T-helper 1 cell treated with Interleukin-12 subunit alpha and Interleukin-12 subunit beta and Interleukin-4 antibody, amounts not matched to agents 30 ng/mL and 1 ng/mL, for 36 hours (primary cell): Measurements from ENCODE around the gene EIF2B1. TPM values are rescaled to one million over a fixed set of nuclear protein-coding genes. Genes with fewer than 3 reads are reported as not detected.

Experiments
- intact Hi-C: fragments of 100-400 bp; cut with micrococcal nuclease; formaldehyde crosslinking; loops from one replicate; pipeline ENCODE4 v1.15.1; 2024
- total RNA-seq: library from RNA; stranded (reverse); gene quantifications from 2 replicates; pipeline ENCODE4 v1.2.3, GENCODE V29; 2022

The EIF2B1 gene
- total RNA-seq = 68.2 and 73.6 TPM in 2 replicates

DNA sequence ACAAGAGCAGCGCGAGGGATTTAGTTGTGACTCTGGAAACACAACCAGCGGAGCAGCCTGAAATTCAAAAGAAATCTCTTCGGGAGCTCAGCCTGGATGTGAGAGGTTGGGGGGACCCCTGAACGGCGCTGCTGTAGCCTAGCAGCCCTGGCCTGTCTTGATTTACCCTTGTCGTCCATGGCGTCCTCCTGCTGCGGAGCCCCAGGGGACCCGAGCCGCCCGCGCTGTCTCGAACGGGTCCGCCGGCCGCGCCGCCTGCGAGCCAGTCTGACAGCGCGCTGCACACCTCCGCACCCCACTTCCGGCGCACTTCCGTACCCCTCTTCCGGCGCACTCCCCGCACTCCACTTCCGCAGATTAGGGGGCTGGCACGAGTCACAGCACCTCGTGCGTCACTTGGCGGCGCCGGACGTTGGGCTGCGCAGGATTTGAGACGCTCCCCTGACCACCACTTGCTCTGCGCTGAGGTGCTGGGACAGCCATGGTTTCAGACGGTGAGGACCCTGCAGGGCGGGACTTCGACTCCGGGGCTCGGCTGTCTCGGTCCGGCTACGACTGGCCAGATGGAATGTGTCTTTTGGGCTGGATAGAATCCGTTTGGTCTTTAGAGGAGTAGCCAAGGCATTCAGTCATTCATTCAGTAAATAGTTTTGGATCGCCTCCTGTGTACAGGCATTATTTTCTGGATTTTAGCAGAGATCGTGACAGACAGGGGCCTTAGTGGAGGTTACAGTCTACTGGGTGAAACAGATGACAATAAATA, at the start of gene EIF2B1, which contains the start of gene GTF2H3:
Gene EIF2B1, minus strand, starts transcription at position 308 of the 763 bp plus-strand sequence. Its CDS starts 129 bp downstream, at position 179.
Gene GTF2H3, plus strand, starts transcription at position 451 of the 763 bp plus-strand sequence. Its CDS starts 31 bp downstream, at position 482.
- intact Hi-C loops = loop anchor here (1.0 kb wide), 9 partner anchors 31 to 1106 kb away; partner anchors contain the start of genes DDX55, KNTC1, MPHOSPH9 and MTRFR

GRCh38 chr12:123681605-123682004, 48.1 kb upstream of the EIF2B1 start:
- intact Hi-C loops = no loop called here

GRCh38 chr12:123678981-123679380, 45.5 kb upstream of the EIF2B1 start:
- intact Hi-C loops = no loop called here

DNA sequence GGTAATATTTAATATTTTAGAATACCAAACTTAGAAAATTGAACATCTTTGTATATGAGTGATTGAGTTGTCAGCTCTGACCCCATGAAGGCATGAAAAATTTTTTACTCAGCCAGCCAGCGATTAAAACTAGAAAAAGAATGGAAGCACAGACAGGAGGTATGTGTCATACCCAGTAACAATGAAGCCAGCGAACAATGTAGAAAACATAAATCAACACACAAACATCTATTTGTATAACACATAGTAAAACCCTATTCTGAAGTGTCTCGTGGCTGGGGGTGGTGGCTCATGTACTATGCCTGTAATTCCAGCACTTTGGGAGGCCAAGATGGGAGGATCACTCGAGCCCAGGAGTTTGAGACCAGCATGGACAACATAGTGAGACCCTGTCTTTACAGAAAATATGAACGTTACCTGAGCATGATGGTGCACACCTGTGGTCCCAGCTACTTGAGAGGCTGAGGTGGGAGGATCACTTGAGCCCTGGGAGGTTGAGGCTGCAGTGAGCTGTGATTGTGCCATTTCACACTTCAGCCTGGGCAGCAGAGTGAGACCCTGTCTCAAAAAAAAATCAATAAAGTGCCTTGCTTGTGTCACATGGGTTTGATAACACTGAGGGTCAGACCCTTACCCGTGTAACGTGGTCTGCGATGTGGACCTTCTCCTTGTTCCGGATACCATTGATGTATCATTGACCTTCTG, 43.3 kb upstream of the EIF2B1 start:
- intact Hi-C loops = no loop called here

DNA sequence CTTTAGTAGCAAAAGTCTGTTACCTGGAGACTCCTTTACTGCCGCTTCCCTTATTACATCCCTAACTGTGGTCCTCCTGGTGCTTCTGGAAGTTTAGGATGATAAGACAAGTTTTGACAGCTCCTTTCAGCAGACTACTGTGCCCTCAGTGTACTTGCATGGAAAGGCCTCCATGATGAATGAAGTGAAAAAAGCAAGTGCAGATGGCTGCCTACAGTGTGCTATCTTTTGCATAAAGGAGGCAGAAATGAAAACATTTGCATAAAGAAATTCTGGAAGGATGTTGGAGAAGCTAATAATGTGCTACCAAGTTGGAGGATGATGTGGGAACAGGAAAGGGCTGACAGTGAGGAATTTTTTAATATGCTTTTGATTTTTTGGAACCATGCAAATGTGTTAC, 42.0 kb upstream of the EIF2B1 start:
- intact Hi-C loops = no loop called here

- intact Hi-C loops = loop anchor here (1.0 to 5.0 kb wide), 6 partner anchors 39 to 697 kb away; partner anchors contain the start of genes ATP6V0A2, DDX55, EIF2B1 and GTF2H3
Measured at GRCh38 chr12:123671876-123672275, 38.4 kb upstream of the EIF2B1 start.

DNA sequence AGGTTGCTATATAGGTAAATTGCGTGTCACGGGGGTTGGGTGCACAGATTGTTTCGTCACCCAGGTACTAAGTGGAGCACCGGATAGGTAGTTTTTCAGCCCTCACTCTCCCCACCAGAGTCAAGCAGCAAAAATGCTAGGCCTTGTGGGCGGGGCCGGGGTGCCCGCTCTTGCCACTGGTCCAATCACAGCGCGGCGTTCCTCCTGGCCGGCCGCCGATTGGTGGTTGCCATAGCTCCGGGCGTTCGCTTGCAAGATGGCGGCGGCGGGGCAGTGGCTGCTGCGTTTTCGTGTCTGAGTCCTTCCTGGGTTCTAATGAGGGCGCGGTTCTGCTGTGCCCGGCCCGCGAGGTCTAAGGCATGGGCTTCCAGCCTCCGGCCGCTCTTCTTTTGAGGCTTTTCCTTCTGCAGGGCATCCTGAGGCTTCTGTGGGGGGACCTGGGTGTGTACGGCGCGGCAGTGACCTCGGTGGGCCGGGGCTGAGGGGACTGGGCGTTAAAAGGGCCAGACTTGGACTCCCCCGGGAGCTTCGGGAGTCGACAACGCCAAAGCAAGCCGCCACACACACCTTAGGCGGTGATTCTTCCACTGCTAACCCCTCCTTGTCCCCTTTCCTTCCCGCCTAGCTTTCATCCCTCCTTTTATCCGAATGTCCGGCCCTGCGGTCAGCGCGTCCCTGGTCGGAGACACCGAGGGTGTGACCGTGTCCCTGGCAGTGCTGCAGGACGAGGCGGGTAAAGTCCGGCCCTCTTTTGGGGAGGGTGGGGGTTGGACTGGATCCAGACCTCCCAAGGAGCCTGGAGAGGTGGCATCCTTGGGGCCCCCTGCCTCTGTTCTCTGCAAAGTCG, 37.6 kb upstream of the EIF2B1 start, which contains the start of gene TCTN2:
Gene TCTN2, plus strand, starts transcription at position 232 of the 847 bp plus-strand sequence. Its CDS starts 128 bp downstream, at position 360.
- intact Hi-C loops = loop anchor here (1.0 to 5.0 kb wide), 6 partner anchors 38 to 696 kb away; partner anchors contain the start of genes ATP6V0A2, DDX55, EIF2B1 and GTF2H3

DNA sequence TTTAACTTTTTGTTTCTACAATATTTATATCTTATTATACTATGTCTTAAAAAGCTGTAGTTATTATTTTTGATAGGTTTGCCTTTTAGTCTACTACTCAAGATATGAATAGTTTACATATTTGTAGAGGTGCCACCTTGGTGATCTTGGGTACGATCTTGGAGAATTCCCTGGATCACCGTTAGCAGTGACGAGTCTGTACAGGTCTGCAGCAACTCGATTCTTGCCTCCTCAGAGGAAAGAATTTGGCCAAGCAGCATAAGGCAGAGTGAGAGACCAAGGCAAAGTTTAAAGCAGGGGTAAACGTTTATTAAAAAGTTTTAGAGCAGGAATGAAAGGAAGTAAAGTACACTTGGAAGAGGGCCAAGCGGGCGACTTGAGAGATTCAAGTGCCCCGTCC, 34.3 kb upstream of the EIF2B1 start:
- intact Hi-C loops = no loop called here

GRCh38 chr12:123659996-123660727, 26.7 kb upstream of the EIF2B1 start:
- intact Hi-C loops = no loop called here

- intact Hi-C loops = no loop called here
Measured at GRCh38 chr12:123657211-123657610, 23.7 kb upstream of the EIF2B1 start.

- intact Hi-C loops = no loop called here
Measured at GRCh38 chr12:123656392-123656791, 22.9 kb upstream of the EIF2B1 start.

- intact Hi-C loops = no loop called here
Measured at GRCh38 chr12:123655420-123655819, 21.9 kb upstream of the EIF2B1 start.

DNA sequence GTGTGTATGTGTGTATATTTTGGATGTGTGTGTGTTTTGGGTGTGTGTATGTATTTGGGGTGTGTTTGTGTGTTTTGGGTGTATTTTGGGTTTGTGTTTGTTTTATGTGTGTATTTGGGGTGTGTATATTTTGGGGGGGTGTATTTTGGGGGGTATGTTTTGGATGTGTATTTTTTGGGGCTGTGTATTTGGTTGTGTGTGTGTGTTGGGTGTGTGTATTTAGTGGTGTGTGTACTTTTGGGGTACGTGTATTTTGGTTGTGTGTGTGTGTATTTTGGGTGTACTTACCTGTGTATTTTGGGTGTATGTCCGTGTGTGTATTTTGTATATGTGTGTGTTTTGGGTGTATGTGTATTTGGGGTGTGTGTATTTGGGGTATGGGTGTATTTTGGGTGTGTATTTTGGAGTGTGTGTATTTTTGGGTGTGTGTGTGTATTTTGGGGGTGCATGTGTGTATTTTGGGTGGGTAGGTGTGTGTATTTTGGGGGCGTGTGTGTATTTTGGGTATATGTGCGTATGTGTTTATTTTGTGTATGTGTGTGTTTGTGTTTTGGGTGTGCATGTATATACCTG, 20.7 kb upstream of the EIF2B1 start:
- intact Hi-C loops = no loop called here

- intact Hi-C loops = no loop called here
Measured at GRCh38 chr12:123648401-123648800, 14.9 kb upstream of the EIF2B1 start.

- intact Hi-C loops = no loop called here
Measured at GRCh38 chr12:123645878-123646277, 12.4 kb upstream of the EIF2B1 start.

DNA sequence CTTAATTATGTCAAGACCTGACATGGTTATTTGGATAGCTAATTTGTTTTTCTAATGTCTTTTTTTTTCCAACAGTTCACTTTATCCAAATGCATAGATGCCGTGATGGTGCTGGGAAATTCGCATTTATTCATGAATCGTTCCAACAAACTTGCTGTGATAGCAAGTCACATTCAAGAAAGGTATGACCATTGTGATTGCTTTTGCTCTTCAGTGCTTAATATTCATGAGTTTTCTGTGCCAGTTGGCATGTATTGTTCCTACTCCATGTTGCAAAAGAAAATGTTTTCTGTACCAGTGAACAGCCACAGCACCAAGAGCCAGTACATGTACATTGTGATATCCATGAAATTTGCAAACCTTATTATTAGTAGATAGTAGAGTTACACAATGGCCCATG, 11.9 kb upstream of the EIF2B1 start:
- intact Hi-C loops = no loop called here

DNA sequence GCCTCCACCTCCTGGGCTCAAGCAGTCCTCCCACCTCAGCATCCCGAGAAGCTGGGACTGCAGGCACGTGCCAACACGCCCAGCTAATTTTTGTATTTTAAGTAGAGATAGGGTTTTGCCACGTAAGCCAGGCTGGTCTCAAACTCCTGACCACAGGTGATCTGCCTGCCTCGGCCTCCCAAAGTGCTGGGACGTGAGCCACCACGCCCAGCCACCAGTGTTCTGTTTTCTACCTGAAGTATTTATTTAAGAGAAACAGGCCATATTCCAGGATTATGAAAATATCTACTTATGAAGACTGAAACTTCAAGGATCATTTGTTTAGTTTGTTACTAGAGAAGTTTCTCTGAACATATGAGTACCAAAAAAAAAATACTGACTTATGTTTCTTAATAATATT, 10.4 kb upstream of the EIF2B1 start:
- intact Hi-C loops = no loop called here

- intact Hi-C loops = no loop called here
Measured at GRCh38 chr12:123634142-123634561, 666 bp upstream of the EIF2B1 start.

DNA sequence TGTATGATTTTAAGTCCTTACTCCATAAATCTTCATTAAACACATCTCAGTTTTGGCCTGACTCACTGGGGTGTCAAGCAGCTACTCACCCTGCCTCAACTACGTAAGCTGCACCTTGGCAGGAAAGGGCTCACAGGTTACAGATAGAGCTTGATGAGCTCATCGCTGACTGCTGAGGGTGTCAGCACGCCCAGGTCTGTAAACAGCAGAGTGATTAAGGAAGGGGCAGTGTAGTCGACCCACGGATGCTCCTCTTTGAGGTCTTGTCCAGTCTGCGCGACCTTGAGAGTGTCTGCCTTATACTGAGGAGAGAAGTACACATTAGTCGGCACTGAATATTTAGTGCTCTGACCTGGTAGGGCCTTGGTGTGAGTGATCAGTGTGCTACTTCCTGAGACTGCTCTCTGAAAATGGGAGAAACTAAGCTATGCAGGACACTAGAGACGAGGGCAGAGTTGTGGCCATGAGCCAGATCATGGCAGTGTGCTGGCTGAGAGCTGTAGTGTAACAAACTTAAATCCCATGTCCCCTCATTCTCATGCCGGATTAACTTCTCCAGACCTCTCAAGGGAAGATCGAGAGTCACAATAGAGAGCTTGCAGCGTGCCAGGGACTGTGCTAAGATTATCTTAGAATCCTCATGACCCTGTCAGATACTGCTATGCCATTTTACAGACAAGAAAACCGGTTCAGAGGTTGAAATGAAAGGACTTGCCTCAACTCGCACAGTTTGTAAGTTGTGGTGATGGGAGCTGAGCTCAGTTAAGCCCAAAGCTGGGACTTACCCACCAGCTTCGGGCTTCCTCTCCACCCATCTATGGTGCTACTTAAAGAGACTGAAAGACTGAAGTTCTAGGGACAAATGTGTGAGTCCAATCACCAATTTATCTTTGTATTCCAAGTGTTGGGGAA, 11.6 kb downstream of the EIF2B1 start:
- intact Hi-C loops = no loop called here
